Embryonic facial prominence (tissue), 1 donor: ENCODE data around the gene TOP3B.

Source experiments
- DNase-seq: peaks from one replicate; pipeline ENCODE4 v3.0.0-alpha.2; 2016; ENCODE audit errors: extremely low spot score

Gene TOP3B

DNA sequence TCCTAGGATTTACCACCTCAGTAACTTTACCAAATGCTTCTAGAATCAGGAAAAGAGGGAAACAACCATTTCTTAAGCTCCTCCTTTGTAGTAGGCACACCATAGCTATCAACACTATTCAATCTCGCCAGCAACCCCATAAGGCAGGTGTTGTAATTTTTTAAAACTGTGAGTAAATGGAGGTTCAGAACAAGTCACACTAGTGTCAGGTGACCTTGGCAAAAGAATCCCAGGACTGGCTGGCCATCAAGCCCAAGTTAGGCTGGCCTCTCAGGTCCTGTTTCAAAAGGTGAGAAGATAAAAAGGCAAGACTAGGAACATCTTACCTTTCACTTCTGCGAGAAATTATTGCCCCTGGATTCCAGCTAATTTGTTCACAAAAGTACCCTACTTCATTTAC lies 713 bp downstream of the TOP3B start:
- DNase-seq, result no peak

DNA sequence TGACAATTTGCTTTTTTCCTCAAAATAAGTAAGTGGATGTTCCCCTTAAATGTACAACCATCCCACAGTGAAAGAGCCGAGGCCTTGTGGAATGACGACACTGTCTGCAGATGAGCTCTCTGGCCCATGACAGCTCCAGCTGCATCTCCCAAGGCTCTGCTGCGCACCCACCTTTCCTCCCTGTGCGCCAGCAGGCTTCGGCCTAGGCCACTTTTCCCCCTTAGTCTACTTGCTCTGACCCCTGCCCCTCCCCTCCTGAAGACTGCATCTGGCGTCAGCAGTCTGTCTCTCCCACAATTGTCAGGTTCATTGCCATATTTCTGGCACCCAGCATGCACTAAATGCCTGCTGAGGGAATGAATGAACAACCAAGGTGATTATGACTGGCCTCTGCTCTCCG lies 2.0 kb downstream of the TOP3B start:
- DNase-seq, result no peak

DNA sequence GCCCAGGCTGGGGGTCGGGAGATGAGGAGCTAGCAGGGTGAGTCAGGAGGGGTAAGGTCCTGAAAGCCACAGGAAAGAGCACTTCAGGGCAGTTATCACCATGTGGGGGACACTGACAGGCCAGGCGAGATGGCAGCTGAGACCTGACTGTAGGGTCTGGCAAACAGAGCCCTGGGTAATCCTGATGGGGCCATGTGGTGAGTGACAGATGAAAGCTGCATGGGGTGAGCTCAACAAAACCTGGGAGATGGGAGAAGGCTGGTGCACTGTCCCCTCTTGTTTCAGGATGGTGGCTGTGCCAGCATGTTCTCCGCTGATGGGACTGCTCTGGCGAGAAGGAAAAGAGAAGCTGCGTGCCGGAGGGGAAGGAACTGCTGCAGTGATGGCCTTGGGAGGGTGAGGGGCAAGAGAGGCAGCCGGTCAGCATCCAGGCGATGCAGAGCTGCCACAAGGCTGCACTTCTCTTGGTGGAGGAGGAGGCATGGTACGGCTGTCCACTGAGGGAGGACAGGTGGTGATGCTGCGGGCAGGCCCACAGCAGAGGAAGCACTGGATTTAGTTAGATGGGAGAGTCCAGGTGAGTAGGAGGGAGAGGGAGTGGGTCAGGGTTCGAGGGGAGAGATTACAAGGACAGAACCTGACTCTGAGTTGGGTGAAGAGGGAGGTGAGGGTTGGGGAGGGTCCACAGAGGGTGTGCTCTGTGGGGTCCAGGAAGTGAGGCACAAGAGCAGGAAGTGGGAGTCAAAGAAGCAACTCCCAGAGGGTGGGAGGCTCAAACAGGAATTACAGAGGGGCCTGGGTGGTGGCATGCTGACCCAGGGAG lies 3.8 kb downstream of the TOP3B start:
- DNase-seq, result no peak

DNA sequence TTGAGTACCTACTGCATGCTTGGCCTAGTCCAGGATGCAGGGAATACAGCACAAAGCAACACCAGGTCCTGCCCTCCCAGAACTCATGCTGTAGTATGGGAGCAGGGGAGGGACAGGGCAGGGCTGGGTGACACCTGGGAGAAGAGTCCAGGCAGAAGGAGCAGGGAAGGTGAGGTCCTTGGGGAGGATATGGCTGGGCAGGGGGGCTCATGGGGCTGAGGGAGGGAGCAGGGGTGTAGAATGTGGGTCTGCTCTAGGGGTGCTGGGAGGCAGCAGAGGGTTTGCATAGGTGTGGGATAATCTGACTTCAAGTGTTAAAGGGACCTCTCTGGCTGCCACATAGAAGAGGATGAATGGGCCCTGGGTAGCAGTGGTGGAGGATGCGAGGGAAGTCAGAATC lies 4.8 kb downstream of the TOP3B start:
- DNase-seq, result no peak

DNA sequence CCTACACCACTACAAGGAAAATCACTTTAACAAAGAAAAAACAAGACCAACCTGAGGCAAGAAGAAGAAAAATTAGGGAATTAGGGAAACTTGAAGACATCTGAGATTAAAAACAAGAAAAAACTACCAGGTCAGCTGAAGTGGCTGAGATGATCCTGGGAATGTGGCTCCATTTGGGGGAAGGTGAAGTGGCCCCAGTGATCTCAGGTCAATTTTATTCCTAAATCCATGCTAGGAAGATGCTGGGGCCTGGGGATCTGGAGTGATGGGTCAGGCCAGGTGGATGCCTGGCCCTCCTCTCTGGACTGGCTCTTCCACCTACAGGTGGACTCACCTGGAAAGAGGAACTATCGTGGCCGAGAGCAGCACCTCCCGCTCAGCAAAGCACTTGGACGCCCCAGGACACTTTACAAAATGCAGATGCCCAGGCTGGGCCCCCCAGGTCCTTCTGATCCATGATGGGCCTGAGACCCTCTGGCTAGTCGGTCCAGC lies 6.7 kb downstream of the TOP3B start:
- no peak for DNase-seq

DNA sequence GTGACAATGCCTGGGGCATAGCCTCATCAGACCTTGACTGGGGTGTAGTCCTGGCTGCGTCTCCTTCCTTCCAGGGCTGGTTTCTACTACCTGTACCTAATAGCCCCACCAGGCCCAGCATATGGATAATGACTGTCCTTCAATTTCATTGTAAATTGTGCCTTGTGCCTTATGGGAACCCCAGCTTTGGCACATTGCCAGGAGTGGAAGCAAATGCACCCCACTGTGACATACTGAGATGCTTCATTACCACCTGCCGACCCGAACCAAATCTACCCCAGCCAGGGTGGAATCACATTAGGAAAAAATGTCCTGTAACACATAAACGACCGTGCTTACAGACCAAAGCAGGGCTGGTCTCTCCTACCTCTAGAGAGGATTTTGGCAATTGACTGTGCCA lies 7.3 kb downstream of the TOP3B start:
- no peak for DNase-seq

DNA sequence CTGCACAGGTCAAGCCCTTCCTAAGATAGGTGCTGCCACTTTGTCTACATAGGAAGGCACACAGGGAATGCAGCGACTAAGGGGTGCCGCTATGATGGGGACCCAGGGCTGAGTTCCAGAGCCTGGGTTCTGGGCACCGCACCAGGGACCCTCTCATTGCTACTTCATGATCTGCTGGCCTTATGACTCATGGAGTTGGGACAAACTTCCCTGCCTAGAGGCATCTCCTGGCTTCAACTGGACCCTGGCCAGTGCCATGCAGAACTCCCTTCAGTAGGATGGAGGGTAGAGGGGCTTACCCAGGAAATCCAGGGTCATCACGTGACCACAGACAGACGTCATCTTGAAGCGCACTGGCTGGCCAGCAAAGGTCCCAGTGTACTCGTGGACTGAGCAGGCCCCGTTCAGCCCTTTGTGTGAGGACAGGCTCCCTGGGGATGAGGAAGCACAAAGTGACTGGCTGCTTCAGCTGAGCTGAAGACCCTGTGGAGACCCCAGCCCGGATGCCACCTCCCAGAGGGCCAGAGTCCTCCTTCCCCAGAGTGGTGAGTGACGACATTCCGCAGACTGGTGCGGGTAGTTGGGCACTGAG lies 8.4 kb downstream of the TOP3B start:
- DNase-seq, result no peak

DNA sequence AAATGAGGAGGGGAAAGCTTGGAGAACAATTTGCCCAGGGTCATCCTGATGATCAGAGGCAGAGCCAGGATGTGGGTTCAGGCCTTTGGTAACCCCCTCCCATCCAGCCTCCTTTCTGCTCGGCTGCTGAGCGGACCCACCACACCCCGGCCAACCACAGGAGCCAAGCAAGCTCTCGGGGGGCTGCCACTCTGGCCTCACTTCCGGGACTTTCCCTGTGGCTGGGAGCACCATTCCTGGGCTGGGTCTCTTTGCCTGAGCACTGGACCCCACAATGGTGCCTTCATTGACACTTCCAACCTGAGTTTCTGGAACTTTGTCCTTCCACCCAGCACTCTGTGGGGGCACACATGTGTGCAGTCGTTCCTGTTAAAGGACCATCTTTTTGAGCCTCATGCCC lies 9.8 kb downstream of the TOP3B start:
- DNase-seq, result no peak

DNA sequence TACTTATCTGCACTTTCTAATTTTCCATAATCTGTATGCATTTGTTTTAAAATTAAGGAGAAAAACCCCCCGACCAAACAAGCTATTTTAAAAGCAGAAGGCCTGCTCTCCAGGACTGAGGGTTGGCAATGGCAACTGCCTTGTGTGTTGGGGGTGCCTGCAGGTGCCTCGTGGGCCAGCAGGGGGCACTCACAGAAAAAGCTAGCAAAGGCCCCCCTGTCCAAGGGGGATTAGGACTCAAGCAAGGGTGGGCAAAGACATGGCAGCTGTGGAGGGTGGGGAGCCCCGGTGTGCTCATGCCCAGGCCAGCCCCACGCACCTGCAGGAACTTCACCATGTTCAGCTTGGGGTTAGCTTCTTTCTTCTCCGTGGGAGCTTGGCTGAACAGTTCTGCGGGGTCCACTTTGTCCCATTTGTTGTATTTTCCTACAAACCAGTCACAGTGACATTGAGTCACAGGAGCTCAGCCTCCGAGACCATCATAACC lies 10.3 kb downstream of the TOP3B start:
- DNase-seq, result no peak

DNA sequence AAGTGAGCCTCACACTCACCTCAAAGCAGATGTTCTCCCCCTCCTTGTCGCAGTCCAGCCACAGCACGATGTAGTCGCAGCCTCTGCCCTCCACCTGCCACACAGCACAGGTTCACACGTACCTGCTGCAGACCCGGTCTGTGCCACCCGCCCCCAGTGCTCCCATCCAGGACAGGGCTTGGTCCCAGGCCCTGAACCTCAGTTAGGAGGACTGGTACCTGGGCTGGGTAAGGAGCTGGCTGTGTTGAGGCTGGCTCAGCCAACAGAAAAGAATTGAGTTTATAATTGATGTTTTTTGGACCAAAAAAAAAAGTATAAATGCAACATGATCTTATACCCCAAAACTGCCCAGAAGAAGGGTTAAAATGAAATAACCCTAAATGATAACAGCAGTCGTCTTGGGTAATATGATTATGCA lies 10.7 kb downstream of the TOP3B start:
- no peak for DNase-seq

DNA sequence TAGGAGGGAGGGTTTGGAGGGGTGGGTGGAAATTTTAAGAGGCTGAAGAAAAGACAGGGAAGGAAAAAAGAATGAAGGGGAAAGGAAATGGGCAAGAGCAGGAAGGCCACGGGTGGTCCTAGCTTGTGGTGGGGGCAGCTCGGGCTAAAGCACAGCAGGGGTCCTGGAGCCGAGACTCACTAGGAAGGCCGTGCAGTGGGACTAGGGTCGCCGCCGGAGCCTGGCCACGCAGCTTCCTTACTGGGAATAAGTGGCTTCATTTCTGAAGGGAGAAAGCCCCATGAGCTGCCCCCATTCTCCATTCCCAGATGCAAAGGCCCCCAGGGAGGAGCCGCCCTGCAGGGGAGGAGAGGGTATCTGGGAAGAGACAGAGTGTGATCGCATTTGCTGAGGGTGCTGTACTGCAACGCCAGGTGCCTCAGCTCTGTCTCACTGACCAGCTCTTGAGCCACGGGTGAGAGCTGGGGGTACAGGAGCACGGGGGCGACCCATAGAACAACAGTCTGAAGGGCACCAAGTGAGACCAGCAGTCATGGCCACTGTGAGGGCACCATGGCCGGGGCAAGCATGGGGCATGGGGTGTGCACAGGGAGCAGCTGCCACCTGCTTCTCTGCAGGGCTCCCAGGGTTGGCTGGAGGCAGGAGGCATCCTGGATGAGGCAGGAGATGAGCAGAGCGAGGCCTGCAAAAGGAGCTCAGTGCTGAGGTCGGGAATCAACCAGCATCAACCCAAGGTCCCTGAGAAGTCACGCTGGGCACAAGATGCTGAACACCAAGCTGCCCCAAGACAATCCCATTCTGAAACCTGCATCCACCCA lies 11.6 kb downstream of the TOP3B start:
- no peak for DNase-seq

DNA sequence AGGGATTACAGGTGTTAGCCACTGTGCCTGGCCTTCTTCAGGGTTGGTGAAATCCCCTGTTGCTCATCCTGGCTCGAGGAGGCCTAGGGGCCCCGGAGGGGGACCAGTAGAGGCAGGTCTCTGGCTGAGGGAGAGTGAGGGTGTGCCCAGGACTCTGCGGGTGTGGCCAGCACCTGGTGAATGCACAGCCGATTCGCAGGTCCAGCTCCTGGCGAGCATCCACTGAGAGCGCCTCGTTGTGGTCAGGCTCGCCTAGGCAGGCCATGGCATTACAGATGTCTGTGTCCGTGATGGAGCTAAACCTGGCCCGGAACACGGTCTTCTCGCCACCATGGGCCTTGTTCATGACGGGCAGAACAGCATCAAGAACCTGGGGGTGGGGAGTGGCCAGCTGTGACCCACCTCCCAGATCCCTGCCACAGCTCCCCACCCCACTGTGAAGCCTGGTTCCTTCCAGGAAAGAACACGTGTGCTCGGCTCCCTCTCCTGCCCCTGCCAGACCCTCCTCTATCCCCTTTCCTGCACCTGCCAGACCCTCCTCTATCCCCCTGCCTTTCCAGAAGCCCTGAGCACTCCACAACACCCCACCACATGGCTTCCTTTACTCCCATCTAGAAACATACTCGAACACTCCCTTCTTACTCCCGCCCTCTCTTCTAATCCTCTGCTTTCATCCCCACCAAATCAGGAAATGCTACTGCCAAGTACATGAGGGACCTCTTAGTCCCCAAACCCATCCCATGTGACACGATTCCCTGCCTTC lies 12.4 kb downstream of the TOP3B start:
- no peak for DNase-seq

DNA sequence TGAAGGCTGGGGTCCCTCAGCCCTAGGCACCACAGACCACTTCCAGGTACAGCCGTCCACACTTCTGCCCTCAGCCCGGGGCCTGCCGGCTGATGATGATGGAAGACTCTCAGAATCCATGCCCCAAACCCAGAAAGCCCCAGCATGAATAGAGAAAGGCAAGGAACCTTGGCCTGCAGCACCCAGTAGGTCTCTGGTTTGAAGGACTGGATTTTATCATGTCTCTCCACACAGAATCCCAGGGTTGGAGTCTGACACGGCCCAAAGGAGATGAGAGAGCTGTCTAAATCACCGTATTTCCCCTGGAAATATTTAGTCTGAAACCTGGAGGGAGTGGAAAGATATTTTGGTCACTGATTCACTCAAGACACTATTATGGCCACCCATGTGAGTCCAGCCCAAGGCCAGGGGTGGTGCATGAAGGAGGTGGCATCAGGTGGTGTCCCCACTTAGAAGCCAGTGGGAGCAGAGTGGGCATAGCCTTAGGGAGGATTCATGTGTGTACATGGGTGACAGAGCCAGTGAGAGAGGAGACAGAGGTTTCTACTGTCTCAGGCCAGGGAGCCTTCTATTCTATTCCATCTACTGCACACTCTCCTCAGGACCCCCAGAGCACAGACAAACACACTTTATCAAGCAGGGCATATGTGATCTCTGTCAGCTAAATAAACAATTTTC lies 14.0 kb downstream of the TOP3B start:
- DNase-seq, result no peak

DNA sequence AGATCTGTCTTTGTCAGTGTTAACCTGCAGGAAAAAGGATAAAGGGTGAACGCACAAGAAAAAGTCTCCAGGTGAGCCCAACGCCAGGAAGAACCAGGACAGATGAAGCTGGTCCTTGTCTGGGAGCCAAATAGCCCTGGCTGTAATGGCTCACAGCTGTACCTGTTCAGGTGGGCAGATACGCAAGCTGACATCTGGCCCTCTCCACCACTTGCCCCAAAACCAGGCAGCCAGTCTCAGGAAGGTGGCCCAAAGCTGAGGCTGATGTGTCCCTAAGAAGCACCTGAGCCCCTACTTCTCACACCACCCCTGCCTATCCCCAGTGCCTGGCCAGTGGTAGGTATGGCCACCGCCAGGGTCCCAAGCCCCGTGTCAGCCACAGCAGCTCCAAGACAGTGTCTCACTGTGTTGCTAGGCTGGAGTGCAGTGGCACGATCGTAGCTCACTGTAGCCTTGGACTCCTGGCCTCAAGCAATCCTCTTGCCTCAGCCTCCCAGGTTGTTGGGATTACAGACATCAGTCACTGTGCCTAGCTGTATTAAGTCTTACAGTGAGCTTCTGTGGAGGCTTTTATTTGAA lies 14.8 kb downstream of the TOP3B start:
- DNase-seq, result no peak

DNA sequence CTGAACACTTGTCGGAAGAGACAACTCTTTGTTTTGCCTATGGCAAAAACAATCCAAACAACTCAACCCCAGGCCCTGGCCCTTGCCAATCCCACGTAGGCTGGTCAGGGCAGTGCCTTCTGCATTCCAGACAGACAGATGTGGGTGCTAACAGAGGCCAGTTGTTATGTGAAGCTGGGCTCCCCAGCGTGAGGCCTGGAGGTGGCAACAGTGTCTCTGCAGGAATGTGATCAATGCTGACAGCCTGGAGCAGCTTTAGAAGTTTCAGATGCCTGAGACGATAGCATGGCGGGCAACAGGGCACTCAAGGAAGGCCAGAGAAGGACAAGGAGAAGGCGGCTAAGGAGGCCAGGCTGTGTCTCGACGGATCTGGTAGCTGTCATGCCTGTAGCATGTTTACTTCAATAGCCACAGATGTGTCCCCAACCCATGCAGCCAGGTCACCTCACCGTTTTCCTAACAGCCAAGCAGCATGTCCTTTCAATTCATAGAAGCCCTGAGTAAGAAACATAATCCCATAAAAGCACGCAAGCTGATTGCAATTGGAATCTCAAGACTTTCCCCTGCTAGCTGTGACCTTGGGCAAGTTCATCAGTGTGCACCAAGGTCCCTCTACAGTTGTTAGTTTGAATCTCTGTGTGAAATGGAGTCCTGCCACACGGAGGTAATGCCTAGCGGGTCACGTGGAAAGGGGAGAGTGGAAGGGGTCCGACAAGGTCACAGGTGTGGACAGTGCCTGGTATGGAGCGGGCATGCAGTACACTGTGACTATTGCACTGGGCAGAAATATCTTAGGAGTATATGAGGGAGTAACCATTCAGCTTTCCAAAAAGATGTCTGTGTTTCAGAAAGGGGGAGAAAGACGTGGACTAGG lies 15.7 kb downstream of the TOP3B start:
- no peak for DNase-seq

DNA sequence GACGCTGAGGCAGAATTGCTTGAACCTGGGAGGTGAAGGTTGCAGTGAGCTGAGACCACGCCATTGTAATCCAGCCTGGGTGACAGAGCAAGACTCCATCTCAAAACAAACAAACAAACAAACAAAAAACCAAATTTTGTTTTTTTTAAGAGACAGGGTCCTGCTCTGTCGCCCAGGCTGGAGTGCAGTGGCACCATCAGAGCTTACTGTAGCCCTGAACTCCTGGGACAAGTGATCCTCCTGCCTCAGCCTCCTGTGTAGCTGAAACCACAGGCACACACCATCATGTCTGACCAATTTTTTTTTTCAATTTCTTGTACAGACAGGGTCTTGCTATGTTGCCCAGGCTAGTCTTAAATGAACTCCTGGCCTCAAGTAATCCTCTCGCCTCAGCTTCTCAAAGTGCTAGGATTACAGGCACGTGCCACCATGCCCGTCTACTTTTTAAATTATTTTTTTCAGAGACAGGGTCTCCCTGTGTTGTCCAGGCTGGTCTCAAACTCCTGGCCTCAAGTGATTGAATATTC lies 16.8 kb downstream of the TOP3B start:
- DNase-seq, result no peak

DNA sequence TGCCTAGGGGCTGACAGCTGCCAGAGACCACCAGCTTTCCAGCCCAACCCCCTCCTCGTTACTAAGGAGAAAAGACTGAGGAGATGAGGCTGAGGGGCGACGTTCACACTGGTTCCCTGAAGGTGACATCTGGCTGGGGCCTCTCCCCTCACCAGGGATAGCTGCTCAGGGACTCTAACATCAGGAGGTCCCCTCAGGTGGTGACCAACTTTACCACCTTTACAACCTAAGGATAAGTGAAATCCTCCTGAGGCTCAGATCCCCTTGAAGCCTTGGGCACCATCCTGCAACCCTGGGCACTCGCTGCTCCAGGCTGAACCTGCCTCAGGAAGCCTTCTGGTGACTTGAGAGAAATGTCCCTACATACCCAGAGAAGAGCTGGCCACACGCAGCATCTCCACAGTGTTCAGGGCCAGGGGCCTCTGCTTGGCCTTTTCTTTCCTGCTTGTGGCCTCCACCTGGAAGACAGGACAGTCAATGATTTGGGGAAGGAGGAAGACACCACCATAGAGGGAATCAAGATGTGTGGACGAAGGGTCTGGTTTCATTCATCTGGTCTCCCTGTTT lies 17.6 kb downstream of the TOP3B start:
- DNase-seq, result no peak

DNA sequence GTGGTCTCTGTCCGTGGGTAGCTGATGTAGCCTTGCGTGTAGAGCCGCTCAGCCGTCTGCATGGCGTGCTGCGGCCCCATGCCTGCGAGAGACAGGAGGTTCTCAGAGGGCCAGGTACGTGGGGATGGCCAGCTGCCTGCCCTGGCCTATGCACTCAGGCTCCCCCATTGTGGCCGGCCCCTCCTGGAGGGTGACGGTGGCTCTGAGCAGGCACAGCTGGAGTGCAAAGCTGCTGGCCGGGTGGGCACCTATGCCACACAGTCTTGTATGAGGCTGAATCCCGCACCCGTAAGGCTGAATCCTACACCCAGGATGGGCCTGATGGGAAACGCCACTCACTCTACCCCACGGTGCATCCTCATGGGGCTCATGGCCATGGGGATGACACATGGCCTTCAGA lies 18.4 kb downstream of the TOP3B start:
- no peak for DNase-seq

DNA sequence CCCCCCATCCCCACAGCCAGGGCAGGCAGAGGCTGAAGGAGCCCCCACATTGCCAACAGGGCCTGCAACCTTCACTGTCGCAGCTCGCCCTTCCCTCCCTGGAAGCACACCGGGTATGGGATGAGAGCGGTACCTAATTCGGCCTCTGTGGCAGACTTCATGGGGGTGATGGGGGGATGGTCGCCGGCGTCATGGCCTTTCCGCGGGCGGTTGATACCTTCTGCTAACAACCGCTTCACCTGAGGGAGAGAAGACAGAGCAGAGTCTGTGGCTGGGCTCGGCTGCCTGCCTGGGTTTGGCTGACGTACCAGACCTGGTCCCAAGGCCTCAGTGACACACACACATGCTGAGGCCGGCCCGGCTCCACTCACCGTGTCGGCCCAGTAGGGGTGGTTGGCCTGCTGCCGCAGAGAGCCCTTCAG lies 18.8 kb downstream of the TOP3B start:
- no peak for DNase-seq
